Neural progenitor cell (in vitro differentiated cells): ENCODE measurements around the gene EIF3D.

ENCODE experiments used
- CTCF ChIP-seq: fragments of 200-600 bp; sonication (generic); IDR thresholded peaks from 2 replicates; pipeline ENCODE4 v1.5.1; 2017; ENCODE audit warnings: antibody characterized with exemption, mild to moderate bottlenecking
- EZH2 ChIP-seq: fragments of 200-600 bp; sonication (generic); IDR thresholded peaks from 2 replicates; pipeline ENCODE4 v1.6.1; 2017; ENCODE audit warnings: antibody characterized with exemption, mild to moderate bottlenecking, moderate library complexity

- TF ChIP-seq CTCF (no peak), EZH2 (no peak)
Measured at GRCh38 chr22:36469094-36469710, 59.8 kb downstream of the EIF3D start.
